Measurements from ENCODE around the gene TBL1XR1.

Gene TBL1XR1

DNA sequence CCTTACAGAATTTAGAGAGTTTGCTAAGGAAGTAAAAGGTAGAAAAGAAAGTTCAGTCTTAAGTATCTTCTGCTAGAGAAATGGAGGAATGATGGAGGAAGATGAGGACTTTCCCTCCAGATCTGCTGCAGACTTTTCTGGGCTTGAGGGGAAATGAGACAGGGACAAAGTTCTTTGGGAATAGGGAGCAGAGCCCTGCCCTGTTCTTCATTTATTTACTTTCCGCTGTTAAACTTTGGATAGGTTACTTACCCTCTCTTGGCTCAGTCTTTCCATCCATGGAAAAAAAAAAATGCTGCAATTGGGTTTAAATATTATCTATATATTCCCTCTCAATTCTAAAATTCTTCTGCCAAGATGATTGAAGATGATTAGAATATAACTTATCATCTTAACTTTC, 202.9 kb downstream of the TBL1XR1 start:
- Histone ChIP-seq H2BK15ac (ENCODE audit: low read length) (no peak overlapping the region), H3K79me1 (ENCODE audit: low read depth, low read length) (no peaks in the 10 kb centered on the region), H3K27me3 (ENCODE audit: control insufficient read depth in 3 of 3, insufficient read depth in 3 of 3, low read depth in 1 of 3, low read length in 3 of 3) (no peaks in the 10 kb centered on the region), H2AK5ac (ENCODE audit: low read depth, low read length) (no peak overlapping the region), H2BK5ac (ENCODE audit: low read length) (no peak overlapping the region), H3K23ac (ENCODE audit: low read depth, low read length, poor library complexity) (no peak overlapping the region), H3K14ac (ENCODE audit: low read length) (no peak overlapping the region), H2BK120ac (ENCODE audit: low read depth, low read length) (no peak overlapping the region), H2BK12ac (ENCODE audit: low read length) (no peak overlapping the region), H3K4me1 (ENCODE audit: control insufficient read depth in 2 of 2, insufficient read depth in 1 of 2, low read depth in 1 of 2, low read length in 2 of 2) (no peaks in the 10 kb centered on the region), H4K91ac (ENCODE audit: low read depth, low read length, poor library complexity) (no peak overlapping the region), H3K4me3 (ENCODE audit: low read length in 2 of 2) (no peak overlapping the region), H3K27ac (replicated peaks; ENCODE audit: low read length) (no peak overlapping the region), H2AFZ (ENCODE audit: low read length) (no peak overlapping the region), H3K9me3 (replicated peaks in 1 of 2; ENCODE audit: control insufficient read depth in 2 of 2, insufficient read depth in 1 of 2, low read depth in 1 of 2, low read length in 2 of 2) (peaks cover 4 to 5% of the 10 kb centered on the region in 2 donors), H3K36me3 (replicated peaks in 1 of 2; ENCODE audit: control insufficient read depth in 2 of 2, insufficient read depth in 2 of 2, low read length in 2 of 2) (no peaks in the 10 kb centered on the region), H4K8ac (ENCODE audit: low read depth, low read length) (no peak overlapping the region), H3K4me2 (ENCODE audit: insufficient read depth, low read length, poor library complexity, severe bottlenecking) (no peak overlapping the region), H3K4ac (ENCODE audit: low read length) (no peak overlapping the region), H3K9ac (ENCODE audit: low read depth, low read length, poor library complexity) (no peak overlapping the region), H3K18ac (ENCODE audit: low read length) (no peak overlapping the region)
- DNase-seq (ENCODE audit: low spot score) = no peak
- WGBS, 2 donors (ENCODE audit: extremely low coverage in 2 of 2, insufficient read length in 2 of 2, insufficient replicate concordance in 1 of 2) = no CpG with 5 or more reads among the region's 1 CpG

DNA sequence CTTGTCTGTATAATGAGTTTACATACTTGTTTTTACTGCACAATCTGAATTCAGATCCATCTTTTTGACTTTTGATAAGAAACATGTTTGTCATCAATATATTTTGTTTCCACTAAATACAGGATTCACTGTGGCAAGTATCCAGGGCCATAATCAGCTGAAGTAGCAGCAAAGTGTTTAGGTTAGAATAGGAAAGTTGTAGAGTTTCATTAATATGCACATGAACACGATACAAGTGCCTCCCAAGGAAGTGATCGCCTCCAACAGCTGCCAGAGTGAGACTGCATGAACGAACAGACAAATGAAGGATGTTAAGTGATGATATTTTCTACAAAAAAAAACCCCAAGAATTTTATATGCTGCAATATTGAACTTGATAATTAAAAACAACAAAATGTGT, 204.3 kb downstream of the TBL1XR1 start:
- Histone ChIP-seq H3K4me1 (ENCODE audit: control insufficient read depth in 2 of 2, insufficient read depth in 1 of 2, low read depth in 1 of 2, low read length in 2 of 2) (no peaks in the 10 kb centered on the region), H3K9me3 (replicated peaks in 1 of 2; ENCODE audit: control insufficient read depth in 2 of 2, insufficient read depth in 1 of 2, low read depth in 1 of 2, low read length in 2 of 2) (peaks cover 4 to 5% of the 10 kb centered on the region in 2 donors), H3K4ac (ENCODE audit: low read length) (no peak overlapping the region), H3K14ac (ENCODE audit: low read length) (no peak overlapping the region), H3K27ac (replicated peaks; ENCODE audit: low read length) (no peak overlapping the region), H2BK120ac (ENCODE audit: low read depth, low read length) (no peak overlapping the region), H3K4me2 (ENCODE audit: insufficient read depth, low read length, poor library complexity, severe bottlenecking) (no peak overlapping the region), H3K27me3 (ENCODE audit: control insufficient read depth in 3 of 3, insufficient read depth in 3 of 3, low read depth in 1 of 3, low read length in 3 of 3) (no peaks in the 10 kb centered on the region), H3K9ac (ENCODE audit: low read depth, low read length, poor library complexity) (no peak overlapping the region), H2BK15ac (ENCODE audit: low read length) (no peak overlapping the region), H4K8ac (ENCODE audit: low read depth, low read length) (no peak overlapping the region), H2AFZ (ENCODE audit: low read length) (no peak overlapping the region), H3K18ac (ENCODE audit: low read length) (no peak overlapping the region), H4K91ac (ENCODE audit: low read depth, low read length, poor library complexity) (no peak overlapping the region), H3K4me3 (ENCODE audit: low read length in 2 of 2) (no peak overlapping the region), H3K36me3 (replicated peaks in 1 of 2; ENCODE audit: control insufficient read depth in 2 of 2, insufficient read depth in 2 of 2, low read length in 2 of 2) (no peaks in the 10 kb centered on the region), H3K23ac (ENCODE audit: low read depth, low read length, poor library complexity) (no peak overlapping the region), H2BK5ac (ENCODE audit: low read length) (no peak overlapping the region), H2BK12ac (ENCODE audit: low read length) (no peak overlapping the region), H3K79me1 (ENCODE audit: low read depth, low read length) (no peaks in the 10 kb centered on the region), H2AK5ac (ENCODE audit: low read depth, low read length) (no peak overlapping the region)
- DNase-seq (ENCODE audit: low spot score) = no peak
- no CpG with 5 or more reads among the region's 3 CpGs for WGBS, 2 donors (ENCODE audit: extremely low coverage in 2 of 2, insufficient read length in 2 of 2, insufficient replicate concordance in 1 of 2)

DNA sequence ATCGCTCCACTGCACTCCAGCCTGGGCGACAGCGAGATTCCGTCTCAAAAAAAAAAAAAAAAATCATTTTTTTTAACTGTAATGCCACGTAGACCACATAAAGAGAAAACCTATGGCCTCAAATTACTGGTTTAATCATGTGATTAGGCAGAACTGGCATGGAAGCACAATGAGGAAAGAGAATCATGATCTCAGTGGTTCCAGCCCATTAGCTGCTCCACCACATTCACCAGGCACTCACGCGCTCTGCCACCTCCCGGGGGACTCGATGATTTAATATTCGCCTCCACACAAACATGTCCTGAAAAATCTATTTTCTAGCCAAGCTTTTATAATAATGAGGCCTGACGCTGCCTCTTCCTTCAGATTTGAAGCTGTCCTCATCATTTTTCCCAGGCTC, 204.7 kb downstream of the TBL1XR1 start:
- H4K91ac ChIP-seq (ENCODE audit: low read depth, low read length, poor library complexity) = no peak overlapping the region
- H3K14ac ChIP-seq (ENCODE audit: low read length) = no peak overlapping the region
- H3K4me2 ChIP-seq (ENCODE audit: insufficient read depth, low read length, poor library complexity, severe bottlenecking) = no peak overlapping the region
- H3K36me3 ChIP-seq (replicated peaks in 1 of 2; ENCODE audit: control insufficient read depth in 2 of 2, insufficient read depth in 2 of 2, low read length in 2 of 2) = no peaks in the 10 kb centered on the region
- no peak overlapping the region for H2BK5ac ChIP-seq (ENCODE audit: low read length)
- no peak overlapping the region for H3K4me3 ChIP-seq (ENCODE audit: low read length in 2 of 2)
- no peak for DNase-seq (ENCODE audit: low spot score)
- WGBS, 2 donors (ENCODE audit: extremely low coverage in 2 of 2, insufficient read length in 2 of 2, insufficient replicate concordance in 1 of 2) = no CpG with 5 or more reads among the region's 11 CpGs
- no peak overlapping the region for H3K4ac ChIP-seq (ENCODE audit: low read length)
- H3K23ac ChIP-seq (ENCODE audit: low read depth, low read length, poor library complexity) = no peak overlapping the region
- H3K9me3 ChIP-seq (replicated peaks in 1 of 2; ENCODE audit: control insufficient read depth in 2 of 2, insufficient read depth in 1 of 2, low read depth in 1 of 2, low read length in 2 of 2) = peaks cover 4 to 5% of the 10 kb centered on the region in 2 donors
- no peak overlapping the region for H3K27ac ChIP-seq (replicated peaks; ENCODE audit: low read length)
- no peak overlapping the region for H2BK120ac ChIP-seq (ENCODE audit: low read depth, low read length)
- no peaks in the 10 kb centered on the region for H3K79me1 ChIP-seq (ENCODE audit: low read depth, low read length)
- H4K8ac ChIP-seq (ENCODE audit: low read depth, low read length) = no peak overlapping the region
- H2BK12ac ChIP-seq (ENCODE audit: low read length) = no peak overlapping the region
- H2BK15ac ChIP-seq (ENCODE audit: low read length) = no peak overlapping the region
- H3K27me3 ChIP-seq (ENCODE audit: control insufficient read depth in 3 of 3, insufficient read depth in 3 of 3, low read depth in 1 of 3, low read length in 3 of 3) = no peaks in the 10 kb centered on the region
- no peak overlapping the region for H3K9ac ChIP-seq (ENCODE audit: low read depth, low read length, poor library complexity)
- H2AK5ac ChIP-seq (ENCODE audit: low read depth, low read length) = no peak overlapping the region
- H2AFZ ChIP-seq (ENCODE audit: low read length) = no peak overlapping the region
- no peak overlapping the region for H3K18ac ChIP-seq (ENCODE audit: low read length)
- no peaks in the 10 kb centered on the region for H3K4me1 ChIP-seq (ENCODE audit: control insufficient read depth in 2 of 2, insufficient read depth in 1 of 2, low read depth in 1 of 2, low read length in 2 of 2)

- H2AFZ ChIP-seq (ENCODE audit: low read length) = no peak overlapping the region
Observed at GRCh38 chr3:176988795-176989194, 208.5 kb downstream of the TBL1XR1 start.

More at GRCh38 chr3:176988795-176989194, 208.5 kb downstream of the TBL1XR1 start:
- Histone ChIP-seq H3K9me3 (replicated peaks in 1 of 2; ENCODE audit: control insufficient read depth in 2 of 2, insufficient read depth in 1 of 2, low read depth in 1 of 2, low read length in 2 of 2) (peaks cover 4 to 5% of the 10 kb centered on the region in 2 donors), H2BK15ac (ENCODE audit: low read length) (no peak overlapping the region), H3K4me2 (ENCODE audit: insufficient read depth, low read length, poor library complexity, severe bottlenecking) (no peak overlapping the region), H4K8ac (ENCODE audit: low read depth, low read length) (no peak overlapping the region), H2AK5ac (ENCODE audit: low read depth, low read length) (no peak overlapping the region), H3K4me1 (ENCODE audit: control insufficient read depth in 2 of 2, insufficient read depth in 1 of 2, low read depth in 1 of 2, low read length in 2 of 2) (no peaks in the 10 kb centered on the region), H3K27ac (replicated peaks; ENCODE audit: low read length) (no peak overlapping the region), H3K4me3 (ENCODE audit: low read length in 2 of 2) (no peak overlapping the region), H2BK5ac (ENCODE audit: low read length) (no peak overlapping the region), H2BK120ac (ENCODE audit: low read depth, low read length) (no peak overlapping the region), H3K18ac (ENCODE audit: low read length) (no peak overlapping the region), H2BK12ac (ENCODE audit: low read length) (no peak overlapping the region), H3K27me3 (ENCODE audit: control insufficient read depth in 3 of 3, insufficient read depth in 3 of 3, low read depth in 1 of 3, low read length in 3 of 3) (no peaks in the 10 kb centered on the region), H4K91ac (ENCODE audit: low read depth, low read length, poor library complexity) (no peak overlapping the region), H3K4ac (ENCODE audit: low read length) (no peak overlapping the region), H3K36me3 (replicated peaks in 1 of 2; ENCODE audit: control insufficient read depth in 2 of 2, insufficient read depth in 2 of 2, low read length in 2 of 2) (no peaks in the 10 kb centered on the region), H3K9ac (ENCODE audit: low read depth, low read length, poor library complexity) (no peak overlapping the region), H3K23ac (ENCODE audit: low read depth, low read length, poor library complexity) (no peak overlapping the region), H3K14ac (ENCODE audit: low read length) (no peak overlapping the region), H3K79me1 (ENCODE audit: low read depth, low read length) (no peaks in the 10 kb centered on the region)
- no CpG with 5 or more reads among the region's 3 CpGs for WGBS, 2 donors (ENCODE audit: extremely low coverage in 2 of 2, insufficient read length in 2 of 2, insufficient replicate concordance in 1 of 2)
- no peak for DNase-seq (ENCODE audit: low spot score)

Data from neuronal stem cell (in vitro differentiated cells).